HepG2 (cell line): ENCODE measurements around the gene FGFR1OP2. TPM values are rescaled to one million over a fixed set of nuclear protein-coding genes. Genes with fewer than 3 reads are reported as not detected.

Experiments
- DNMT1 ChIP-seq: sonication (generic); formaldehyde crosslinking; IDR thresholded peaks from 2 replicates; pipeline ENCODE4 v1.5.1; 2020; ENCODE audit warnings: mild to moderate bottlenecking, missing genetic modification reagents
- FOXJ3 ChIP-seq: sonication (generic); formaldehyde crosslinking; IDR thresholded peaks from 2 replicates; pipeline ENCODE4 v1.4.0; 2020; ENCODE audit warnings: missing genetic modification reagents, mild to moderate bottlenecking, borderline replicate concordance
- HINFP ChIP-seq: sonication (generic); formaldehyde crosslinking; IDR thresholded peaks from 2 replicates; pipeline ENCODE4 v1.4.0; 2020; ENCODE audit warnings: low read depth, mild to moderate bottlenecking, missing genetic modification reagents
- HNF1A ChIP-seq, 2 experiments: sonication (generic) in 1 of 2; formaldehyde crosslinking in 1 of 2; IDR thresholded peaks; 2 replicates each; pipeline versions ENCODE4 v1.4.0 to v1.6.1; 2016 to 2020; ENCODE audit warnings: borderline replicate concordance in 1 of 2, low read depth in 1 of 2, mild to moderate bottlenecking in 1 of 2, missing genetic modification reagents in 1 of 2
- LCORL ChIP-seq, 2 experiments: fragments of 450-650 bp in 1 of 2; sonication (generic) in 1 of 2; formaldehyde crosslinking in 1 of 2; IDR thresholded peaks; 2 replicates each; pipeline versions ENCODE4 v1.5.0 to v1.6.1; 2017 to 2020; ENCODE audit warnings: antibody characterized with exemption in 1 of 2, missing genetic modification reagents in 1 of 2
- NFIB ChIP-seq: sonication (generic); formaldehyde crosslinking; IDR thresholded peaks from 2 replicates; pipeline ENCODE4 v1.9.0; 2021; ENCODE audit warnings: missing genetic modification reagents, mild to moderate bottlenecking, borderline replicate concordance
- PAXIP1 ChIP-seq: sonication (generic); formaldehyde crosslinking; conservative IDR thresholded peaks from 2 replicates; pipeline ENCODE4 v1.4.0; 2020; ENCODE audit warnings: mild to moderate bottlenecking, missing genetic modification reagents, moderate library complexity
- RBM39 ChIP-seq: fragments of 200-400 bp; formaldehyde crosslinking; IDR thresholded peaks from one replicate; pipeline ENCODE4 v1.6.1; 2018; ENCODE audit warnings: antibody characterized with exemption, mild to moderate bottlenecking, low read depth, low read length; ENCODE audit not compliant: poor library complexity, severe bottlenecking
- SIX1 ChIP-seq: sonication (generic); formaldehyde crosslinking; IDR thresholded peaks from 2 replicates; pipeline ENCODE4 v1.4.0; 2020; ENCODE audit warnings: missing genetic modification reagents, borderline replicate concordance
- STAG1 ChIP-seq: sonication (generic); formaldehyde crosslinking; IDR thresholded peaks from 2 replicates; pipeline ENCODE4 v1.4.0; 2020; ENCODE audit warnings: missing genetic modification reagents
- TOPORS ChIP-seq: sonication (generic); formaldehyde crosslinking; IDR thresholded peaks from 2 replicates; pipeline ENCODE4 v1.8.0; 2023; ENCODE audit warnings: mild to moderate bottlenecking, missing genetic modification reagents
- ZNF234 ChIP-seq: sonication (generic); formaldehyde crosslinking; conservative IDR thresholded peaks from 2 replicates; pipeline ENCODE4 v1.5.1; 2020; ENCODE audit warnings: mild to moderate bottlenecking, missing genetic modification reagents
- ZNF264 ChIP-seq: sonication (generic); formaldehyde crosslinking; IDR thresholded peaks from 2 replicates; pipeline ENCODE4 v1.4.0; 2020; ENCODE audit warnings: missing genetic modification reagents
- ZNF34 ChIP-seq: sonication (generic); formaldehyde crosslinking; IDR thresholded peaks from 2 replicates; pipeline ENCODE4 v1.4.0; 2020; ENCODE audit warnings: mild to moderate bottlenecking, missing genetic modification reagents, borderline replicate concordance
- ZNF430 ChIP-seq: sonication (generic); formaldehyde crosslinking; IDR thresholded peaks from 2 replicates; pipeline ENCODE4 v1.9.0; 2021; ENCODE audit warnings: mild to moderate bottlenecking, missing genetic modification reagents
- ZNF432 ChIP-seq: sonication (generic); formaldehyde crosslinking; IDR thresholded peaks from 2 replicates; pipeline ENCODE4 v1.5.0; 2020; ENCODE audit warnings: missing genetic modification reagents, mild to moderate bottlenecking, borderline replicate concordance
- ZNF496 ChIP-seq: sonication (generic); formaldehyde crosslinking; IDR thresholded peaks from 2 replicates; pipeline ENCODE4 v1.8.1; 2023; ENCODE audit warnings: mild to moderate bottlenecking, moderate library complexity, missing genetic modification reagents; ENCODE audit not compliant: insufficient replicate concordance
- ZNF567 ChIP-seq: sonication (generic); formaldehyde crosslinking; IDR thresholded peaks from 2 replicates; pipeline ENCODE4 v1.8.1; 2023; ENCODE audit warnings: mild to moderate bottlenecking, missing genetic modification reagents, borderline replicate concordance
- ZNF709 ChIP-seq: sonication (generic); formaldehyde crosslinking; IDR thresholded peaks from 2 replicates; pipeline ENCODE4 v1.5.0; 2020; ENCODE audit warnings: mild to moderate bottlenecking, missing genetic modification reagents
- ZNF724P ChIP-seq: sonication (generic); formaldehyde crosslinking; IDR thresholded peaks from 2 replicates; pipeline ENCODE4 v1.8.0; 2022; ENCODE audit warnings: missing genetic modification reagents, borderline replicate concordance
- ZSCAN30 ChIP-seq: sonication (generic); formaldehyde crosslinking; IDR thresholded peaks from 2 replicates; pipeline ENCODE4 v1.5.0; 2020; ENCODE audit warnings: mild to moderate bottlenecking, missing genetic modification reagents
- polyA plus RNA-seq, 8 experiments: library from polyadenylated mRNA; depleted of rRNA in 3 of 8; stranded (reverse) in 7 of 8; unstranded in 1 of 8; fragments of >200 nt; fragmentation: Illumina TruSeq in 4 of 8; extraction: Trizol in 4 of 8; gene quantifications; 2 replicates each; pipeline versions ENCODE4 v1.2.1 to v1.2.3, GENCODE V29; 2011 to 2016; ENCODE audit warnings: low read depth in 4 of 8, missing spikeins in 1 of 8, mixed read lengths in 1 of 8; ENCODE audit not compliant: insufficient read depth in 1 of 8
- total RNA-seq, 5 experiments: library from RNA; depleted of rRNA; stranded (reverse); fragments of >200 nt; fragmentation: Illumina TruSeq; extraction: Trizol; gene quantifications; 2 replicates each; pipeline ENCODE4 v1.2.3, GENCODE V29; 2016; ENCODE audit warnings: low read depth in 1 of 5

The FGFR1OP2 gene
- total and polyA plus RNA-seq, 2 of the 13 experiments (the other 11 are each of a cell fraction or from before 2014, with no cell fraction given): 18.3 to 38.1 TPM

GRCh38 chr12:26938701-26939062 lies 412 bp downstream of the FGFR1OP2 start (continued):
- TF ChIP-seq FOXJ3 (CRISPR knock-in tag) (no peak), HNF1A (IDR thresholded peaks at IDR 0.05; ENCODE audit: low read depth) (no peak), HNF1A (CRISPR knock-in tag; IDR thresholded peaks at IDR 0.05; ENCODE audit: borderline replicate concordance) (no peak), HINFP (CRISPR knock-in tag) (peak; percentile 37; the same call in 1 of the 2 replicates), ZNF496 (CRISPR knock-in tag) (no peak), TOPORS (no peak), ZNF567 (CRISPR knock-in tag) (no peak), ZNF264 (CRISPR knock-in tag) (no peak), ZNF709 (CRISPR knock-in tag) (no peak), ZNF34 (CRISPR knock-in tag) (no peak), ZNF432 (CRISPR knock-in tag) (no peak), ZSCAN30 (CRISPR knock-in tag) (no peak), ZNF430 (CRISPR knock-in tag) (0 out of 2 replicates have a peak, but pooled peaks have one; percentile 1), ZNF234 (no peak), LCORL (IDR thresholded peaks at IDR 0.05) (no peak), LCORL (CRISPR knock-in tag; IDR thresholded peaks at IDR 0.05) (no peak), DNMT1 (CRISPR knock-in tag) (no peak), SIX1 (CRISPR knock-in tag) (no peak), NFIB (CRISPR knock-in tag) (no peak), PAXIP1 (CRISPR knock-in tag) (no peak), STAG1 (CRISPR knock-in tag) (no peak), RBM39 (no peak), ZNF724P (CRISPR knock-in tag) (no peak)
